SH-SY5Y (cell line): ENCODE results near the gene PPP6R1.

Experiments
- GATA2 ChIP-seq: IDR thresholded peaks from 2 replicates; pipeline ENCODE4 v1.6.1; 2011; ENCODE audit warnings: mild to moderate bottlenecking, low read depth, low read length
- GATA3 ChIP-seq: IDR thresholded peaks from 2 replicates; pipeline ENCODE4 v1.6.1; 2011; ENCODE audit warnings: low read depth, mild to moderate bottlenecking, low read length, moderate library complexity

DNA sequence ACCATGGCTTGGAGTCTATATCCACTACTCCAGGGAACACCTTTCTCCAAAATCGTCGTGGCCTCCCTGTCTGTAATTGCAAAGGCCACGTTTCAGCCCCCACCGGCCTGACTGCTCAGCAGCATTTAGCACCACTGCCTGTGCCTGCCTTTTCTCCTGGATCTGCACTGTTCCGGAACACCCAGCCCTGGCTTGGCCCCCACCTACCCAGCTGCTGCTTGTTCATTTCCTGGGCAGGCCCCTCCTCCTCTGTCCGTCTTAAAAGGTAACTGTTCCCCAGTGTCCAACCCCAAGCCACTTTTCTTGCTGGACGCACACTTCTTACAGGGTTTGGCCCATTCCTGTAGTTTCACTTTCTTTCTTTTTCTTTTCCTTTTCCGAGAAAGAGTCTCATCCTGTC lies 70.2 kb downstream of the PPP6R1 start:
- TF ChIP-seq GATA2 (no peak), GATA3 (no peak)
